Sigmoid colon (tissue), 7 donors: ENCODE results near the gene CCDC92. TPM values are rescaled to one million over a fixed set of nuclear protein-coding genes. Genes with fewer than 3 reads are reported as not detected.

Source experiments
- DNase-seq: peaks from one replicate; pipeline ENCODE4 v3.0.0-alpha.2; 2019
- H3K27ac ChIP-seq, 4 donors: fragments of 200-600 bp; sonication (generic); one replicate each; pipeline ENCODE4 v1.5.1; 2016 to 2019; ENCODE audit warnings: mild to moderate bottlenecking in 1 of 4
- H3K27me3 ChIP-seq, 3 donors: fragments of 200-600 bp; sonication (generic); one replicate each; pipeline ENCODE4 v1.5.1; 2019; ENCODE audit warnings: mild to moderate bottlenecking in 1 of 3
- H3K36me3 ChIP-seq, 4 donors: fragments of 200-600 bp; sonication (generic); one replicate each; pipeline ENCODE4 v1.5.1; 2016 to 2019
- H3K4me1 ChIP-seq, 4 donors: fragments of 200-600 bp; sonication (generic); one replicate each; pipeline ENCODE4 v1.5.1; 2017 to 2019
- H3K4me3 ChIP-seq, 4 donors: fragments of 200-600 bp; sonication (generic); one replicate each; pipeline ENCODE4 v1.5.1; 2017 to 2019; ENCODE audit warnings: mild to moderate bottlenecking in 2 of 4, moderate library complexity in 1 of 4
- H3K9me3 ChIP-seq, 4 donors: fragments of 200-600 bp in 3 of 4; sonication (generic) in 3 of 4; one replicate each; pipeline versions ENCODE4 v1.5.1 to v1.6.1; 2013 to 2019
- CTCF ChIP-seq, 4 experiments: fragments of 450-650 bp in 3 of 4; fragments of 200-600 bp in 1 of 4; IDR thresholded peaks; one replicate each; pipeline ENCODE4 v1.5.1; 2016 to 2019; ENCODE audit warnings: antibody characterized with exemption in 4 of 4, mild to moderate bottlenecking in 3 of 4, moderate library complexity in 2 of 4
- EP300 ChIP-seq, 4 donors: sonication (generic); formaldehyde crosslinking; IDR thresholded peaks; one replicate each; pipeline ENCODE4 v1.6.1; 2017; ENCODE audit warnings: antibody characterized with exemption in 4 of 4
- POLR2A ChIP-seq, 2 donors: fragments of 450-650 bp; IDR thresholded peaks; one replicate each; pipeline ENCODE4 v1.6.1; 2016; ENCODE audit warnings: antibody characterized with exemption in 2 of 2, mild to moderate bottlenecking in 2 of 2, moderate library complexity in 2 of 2
- POLR2AphosphoS5 ChIP-seq, 4 donors: sonication (generic); formaldehyde crosslinking; IDR thresholded peaks; one replicate each; pipeline ENCODE4 v1.6.1; 2017; ENCODE audit warnings: antibody characterized with exemption in 4 of 4
- WGBS, 2 donors: extraction: QIAGEN DNeasy Blood & Tissue Kit; methylation state at CpG; one replicate each; pipeline ENCODE4 v1.1.7; 2013; 5-methylcytosine and 5-hydroxymethylcytosine counted together
- intact Hi-C: fragments of 100-400 bp; cut with DNase I; formaldehyde crosslinking; loops from one replicate; pipeline ENCODE4 v1.15.1; 2023
- polyA plus RNA-seq, 3 donors: library from polyadenylated mRNA; stranded (reverse); fragments of 200-250 nt; gene quantifications; one replicate each; pipeline ENCODE4 v1.2.3, GENCODE V29; 2013
- total RNA-seq, 4 donors: library from RNA; depleted of rRNA; stranded (reverse); fragments of >200 nt; gene quantifications; one replicate each; pipeline ENCODE4 v1.1.0, GENCODE V29; 2016
- donor health status: healthy with polysubstance abuse.
- donor health status: Bipolar disorder and iron deficiency.
- donor health status: healthy.

Gene CCDC92
- total and polyA plus RNA-seq, 7 donors = 18.5 to 54.0 (median 24.0) TPM

- no peaks in the 10 kb centered on the region for H3K27me3 ChIP-seq
- intact Hi-C loops = no loop called here
- no peak for DNase-seq
- H3K9me3 ChIP-seq = no peaks in the 10 kb centered on the region
- no peak overlapping the region for H3K4me3 ChIP-seq
- H3K36me3 ChIP-seq = peaks cover 0 to 32% (median 8%) of the 10 kb centered on the region in 4 donors
- no peak for TF ChIP-seq CTCF (IDR thresholded peaks at IDR 0.05)
- no peak for TF ChIP-seq POLR2AphosphoS5 (IDR thresholded peaks at IDR 0.05)
- TF ChIP-seq POLR2A (IDR thresholded peaks at IDR 0.05) = no peak
- TF ChIP-seq EP300 (IDR thresholded peaks at IDR 0.05) = no peak
- WGBS, 2 donors = 86 to 93% methylated on average over 2 of the region's 2 CpGs
- H3K27ac ChIP-seq = no peak overlapping the region
- H3K4me1 ChIP-seq = peaks cover 0 to 11% (median 5%) of the 10 kb centered on the region in 4 donors
Measured at GRCh38 chr12:123987022-123987421, 14.4 kb upstream of the CCDC92 start.

GRCh38 chr12:123986374-123986965 lies 13.8 kb upstream of the CCDC92 start:
- intact Hi-C loops = no loop called here
- no peak overlapping the region for H3K4me3 ChIP-seq
- DNase-seq = no peak
- peaks cover 0 to 33% (median 8%) of the 10 kb centered on the region in 4 donors for H3K36me3 ChIP-seq
- no peaks in the 10 kb centered on the region for H3K9me3 ChIP-seq
- no peak for TF ChIP-seq EP300 (IDR thresholded peaks at IDR 0.05)
- TF ChIP-seq CTCF (IDR thresholded peaks at IDR 0.05) = no peak
- no peak for TF ChIP-seq POLR2A (IDR thresholded peaks at IDR 0.05)
- no peak for TF ChIP-seq POLR2AphosphoS5 (IDR thresholded peaks at IDR 0.05)
- no peaks in the 10 kb centered on the region for H3K27me3 ChIP-seq
- peaks cover 0 to 11% (median 5%) of the 10 kb centered on the region in 4 donors for H3K4me1 ChIP-seq
- 84 to 89% methylated on average over 3 of the region's 3 CpGs for WGBS, 2 donors
- H3K27ac ChIP-seq = no peak overlapping the region

GRCh38 chr12:123984903-123985302 lies 12.3 kb upstream of the CCDC92 start:
- Histone ChIP-seq H3K36me3 (peaks cover 0 to 30% (median 8%) of the 10 kb centered on the region in 4 donors), H3K9me3 (no peaks in the 10 kb centered on the region), H3K4me3 (no peak overlapping the region), H3K4me1 (peaks cover 0 to 11% (median 5%) of the 10 kb centered on the region in 4 donors), H3K27ac (no peak overlapping the region), H3K27me3 (no peaks in the 10 kb centered on the region)
- DNase-seq = no peak
- 84% methylated on average over 4 of the region's 4 CpGs for WGBS, 2 donors
- TF ChIP-seq POLR2AphosphoS5 (IDR thresholded peaks at IDR 0.05) = no peak
- no peak for TF ChIP-seq POLR2A (IDR thresholded peaks at IDR 0.05)
- no peak for TF ChIP-seq CTCF (IDR thresholded peaks at IDR 0.05)
- no peak for TF ChIP-seq EP300 (IDR thresholded peaks at IDR 0.05)
- intact Hi-C loops = loop anchor here (5.0 kb wide), 1 partner anchor 78 kb away; no protein-coding TSS in a partner anchor

GRCh38 chr12:123983822-123984485 lies 11.3 kb upstream of the CCDC92 start:
- H3K4me1 ChIP-seq = peaks cover 0 to 11% (median 5%) of the 10 kb centered on the region in 4 donors
- H3K36me3 ChIP-seq = peaks cover 0 to 20% (median 6%) of the 10 kb centered on the region in 4 donors
- no peaks in the 10 kb centered on the region for H3K27me3 ChIP-seq
- 59 to 64% methylated on average over 7 of the region's 7 CpGs for WGBS, 2 donors
- TF ChIP-seq CTCF (IDR thresholded peaks at IDR 0.05) = peak in 3 of 4 experiments; percentile 37 to 56 (median 41)
- TF ChIP-seq POLR2A (IDR thresholded peaks at IDR 0.05) = no peak
- no peak for TF ChIP-seq POLR2AphosphoS5 (IDR thresholded peaks at IDR 0.05)
- H3K4me3 ChIP-seq = no peak overlapping the region
- intact Hi-C loops = loop anchor here (5.0 kb wide), 1 partner anchor 77 kb away; no protein-coding TSS in a partner anchor
- H3K9me3 ChIP-seq = no peaks in the 10 kb centered on the region
- no peak overlapping the region for H3K27ac ChIP-seq
- no peak for DNase-seq
